ENCODE results near the gene SNIP1.

- no peak for TF ChIP-seq CTCF (IDR thresholded peaks at IDR 0.05; ENCODE audit: poor library complexity)
- TF ChIP-seq EZH2 (IDR thresholded peaks at IDR 0.05; ENCODE audit: borderline replicate concordance): no peak
- no peak for TF ChIP-seq EZH2phosphoT487 (IDR thresholded peaks at IDR 0.05; ENCODE audit: low read depth, severe bottlenecking, unreplicated experiment)
These were observed 16.7 kb downstream of the SNIP1 start for GRCh38 chr1:37537378-37537777.

Data from hepatocyte (in vitro differentiated cells).